ENCODE data around the gene LAMTOR1.
A peak's percentile ranks its signal among the peaks of the same experiment; 100 is the strongest.

The LAMTOR1 gene

DNA sequence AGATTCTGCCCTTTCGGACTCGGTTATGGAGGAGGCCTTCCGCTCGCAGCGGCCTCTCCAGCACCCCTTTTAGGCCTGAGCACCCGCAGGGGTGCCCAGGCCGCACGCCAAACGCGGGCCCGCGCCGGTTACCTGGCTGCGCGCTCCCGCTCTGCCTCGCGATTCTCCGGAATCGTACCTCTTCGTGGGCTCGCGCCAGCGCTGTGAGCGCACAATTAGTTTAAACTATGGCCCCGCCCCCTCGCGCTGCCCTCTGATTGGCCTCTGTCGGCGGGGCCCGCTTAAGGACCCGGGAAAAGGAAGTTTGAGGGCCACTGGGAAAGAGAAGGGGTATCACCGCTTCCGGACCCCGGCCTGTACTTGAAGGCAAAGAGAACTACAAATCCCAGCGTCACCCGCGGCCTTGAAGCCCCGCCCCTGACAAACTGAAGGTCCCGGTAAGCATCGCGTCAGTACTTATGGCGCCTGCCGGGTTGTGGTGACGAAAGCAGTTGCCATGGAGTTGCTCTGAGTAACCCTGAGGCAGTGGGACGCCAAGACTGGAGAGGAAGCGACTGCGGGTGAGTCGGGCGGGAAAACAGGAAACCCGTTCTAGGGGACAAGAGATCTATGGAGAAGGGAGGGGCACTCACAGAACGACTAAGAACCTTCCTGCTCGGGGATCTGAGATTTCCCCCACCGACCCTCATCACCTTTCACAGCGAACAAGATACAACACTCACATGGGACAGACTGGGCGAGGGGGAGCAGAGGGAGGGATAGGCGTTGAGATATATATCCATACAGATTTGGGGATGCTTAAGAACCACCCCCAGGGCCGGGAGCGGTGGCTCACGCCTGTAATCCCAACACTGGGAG, 22.5 kb downstream of the LAMTOR1 start, which contains the start of the genes LRRC51 and NUMA1:
LRRC51 (plus strand) TSS at position 525 of the 858 bp plus-strand sequence. CDS start 8,234 bp downstream, outside the sequence.
NUMA1 (minus strand) TSS at position 217 of the 858 bp plus-strand sequence. CDS start 44,599 bp downstream, outside the sequence.
- DNase-seq = peak; percentile 97

GRCh38 chr11:72079819-72080325, 23.2 kb downstream of the LAMTOR1 start:
- no peak for DNase-seq

- DNase-seq = no peak
These were observed 24.6 kb downstream of the LAMTOR1 start for GRCh38 chr11:72078477-72078876.

- no peak for DNase-seq
These were observed 27.3 kb downstream of the LAMTOR1 start for GRCh38 chr11:72075756-72076155.

DNA sequence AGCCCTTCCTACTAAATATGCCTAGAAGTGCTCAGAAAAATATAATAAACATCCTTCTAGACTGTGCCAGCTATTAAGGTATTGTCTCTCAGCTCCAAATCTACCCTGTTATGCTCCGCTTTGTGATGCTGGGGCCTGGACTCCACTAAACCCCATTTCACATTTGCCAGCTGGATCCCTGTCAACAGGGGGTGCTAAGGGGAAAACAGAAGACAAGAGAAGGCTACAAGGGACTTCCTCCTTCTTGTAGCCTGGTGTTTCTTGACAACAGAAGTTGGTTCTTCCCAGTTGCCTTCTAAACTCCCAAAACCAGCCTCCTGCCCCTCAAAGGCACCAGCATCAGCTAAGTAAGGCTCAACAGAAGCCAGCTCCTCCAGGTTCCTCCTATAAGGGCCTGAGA, 28.0 kb downstream of the LAMTOR1 start:
- no peak for DNase-seq

- DNase-seq = no peak
These were observed 30.7 kb downstream of the LAMTOR1 start for GRCh38 chr11:72072348-72072747.

DNA sequence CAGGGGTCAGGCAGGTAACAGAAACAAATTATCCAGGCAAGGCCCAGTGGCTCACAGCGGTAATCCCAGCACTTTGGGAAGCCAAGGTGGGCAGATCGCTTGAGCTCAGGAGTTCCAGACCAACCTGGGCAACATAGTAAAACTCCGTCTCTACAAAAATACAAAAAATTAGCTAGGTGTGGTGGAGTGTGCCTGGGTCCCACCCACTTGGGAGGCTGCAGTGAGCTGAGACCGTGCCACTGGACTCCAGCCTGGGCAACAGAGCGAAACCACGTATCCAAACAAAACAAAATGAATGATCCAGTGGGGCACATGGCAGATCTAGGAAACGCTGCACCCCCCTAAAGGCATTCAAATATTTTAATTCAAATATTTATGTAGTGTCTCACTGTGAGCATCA, 32.6 kb downstream of the LAMTOR1 start:
- DNase-seq = no peak

GRCh38 chr11:72069787-72070251, 33.3 kb downstream of the LAMTOR1 start:
- peak; percentile 57 for DNase-seq

DNA sequence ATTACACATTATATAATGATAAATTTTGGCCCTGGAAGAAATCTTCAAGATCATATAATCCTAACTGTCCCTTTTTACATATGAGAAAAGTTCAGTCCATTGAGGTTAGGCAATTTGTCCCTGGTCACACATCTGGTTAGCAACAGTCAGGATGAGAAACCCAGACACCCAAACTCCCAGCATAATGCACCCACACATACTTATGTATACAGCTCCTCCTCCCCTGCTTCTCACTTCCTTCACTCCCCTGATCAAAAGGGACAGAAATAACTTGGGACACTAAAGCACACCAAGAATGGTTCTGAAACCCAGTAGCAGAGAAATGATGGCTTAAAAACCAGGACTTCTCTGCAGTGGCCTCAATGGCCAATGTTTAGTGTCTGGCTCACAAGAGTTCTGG, 33.9 kb downstream of the LAMTOR1 start:
- DNase-seq = no peak

DNA sequence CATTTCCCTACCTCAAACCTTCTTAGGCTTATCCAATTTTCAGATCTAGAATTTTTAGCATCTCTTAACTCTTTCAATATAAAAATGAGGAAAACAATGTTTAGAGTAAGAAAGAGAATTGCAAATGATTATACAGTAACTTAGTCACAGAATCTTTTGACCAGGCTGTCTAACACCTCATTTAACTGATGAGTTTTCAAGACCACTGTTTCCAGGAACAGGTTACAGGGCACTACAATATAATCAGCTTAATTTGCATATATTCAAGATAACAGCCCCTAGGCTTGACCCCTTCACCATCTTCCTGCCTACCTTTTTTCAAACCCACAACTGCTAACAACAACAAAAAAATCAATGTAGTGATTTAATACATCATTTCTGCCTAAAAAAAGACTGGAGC, 35.4 kb downstream of the LAMTOR1 start:
- no peak for DNase-seq

DNA sequence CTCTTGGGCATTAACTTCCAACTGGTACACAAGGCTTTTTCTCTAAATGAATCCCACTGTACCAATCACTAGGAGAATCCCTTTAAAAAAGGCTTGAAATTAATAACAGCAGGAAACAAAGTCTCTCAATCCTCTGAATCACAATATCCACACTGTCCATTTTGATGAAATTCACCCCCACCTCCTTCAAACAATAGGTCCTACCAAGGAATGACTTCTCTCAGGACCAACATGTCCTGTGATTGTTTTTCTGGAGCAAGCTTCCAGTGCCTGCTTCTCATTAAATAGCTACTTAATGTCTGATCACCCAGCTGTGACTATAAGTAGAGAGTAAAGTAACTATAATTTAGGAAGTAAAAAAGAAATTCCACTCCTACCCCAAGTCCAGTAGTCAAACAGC, 35.8 kb downstream of the LAMTOR1 start:
- no peak for DNase-seq

DNA sequence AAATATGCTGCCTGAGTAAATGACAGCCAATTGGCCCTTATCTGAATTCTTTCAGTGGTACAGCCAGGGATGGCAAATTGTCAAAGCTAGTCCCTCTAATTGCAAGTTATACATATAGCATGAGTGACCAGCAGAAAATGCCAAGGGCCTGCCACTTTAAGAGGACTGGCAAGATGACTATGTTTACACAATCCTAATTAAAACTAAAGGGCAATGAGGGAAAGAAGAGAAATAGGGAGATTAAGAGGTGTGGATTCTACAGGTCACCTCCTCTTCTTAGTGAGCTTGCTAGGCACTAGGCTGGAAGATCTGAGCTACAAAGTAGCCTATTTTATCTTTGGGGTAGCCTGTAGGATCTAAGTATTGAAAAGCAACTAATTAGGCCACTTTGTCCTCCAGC, 36.2 kb downstream of the LAMTOR1 start:
- no peak for DNase-seq

- DNase-seq = no peak
These were observed 41.2 kb downstream of the LAMTOR1 start for GRCh38 chr11:72061739-72062396.

- no peak for DNase-seq
These were observed 44.6 kb downstream of the LAMTOR1 start for GRCh38 chr11:72058416-72059034.

- DNase-seq = no peak
These were observed 54.2 kb downstream of the LAMTOR1 start for GRCh38 chr11:72048766-72049460.
